Natural killer cell (primary cell): ENCODE results near the gene OPN3. TPM values are rescaled to one million over a fixed set of nuclear protein-coding genes. Genes with fewer than 3 reads are reported as not detected.

Source experiments
- ATAC-seq, 3 donors: fragments of 150-1000 bp in 2 of 3; fragments of 200-7000 bp in 1 of 3; cut with Tn5 transposase; 1 replicate in 1 of 3; 2 replicates in 2 of 3; pipeline ENCODE4 v1.10.0; 2021; ENCODE audit warnings: mild to moderate bottlenecking in 2 of 3, moderate library complexity in 2 of 3
- DNase-seq, 2 donors: peaks; one replicate each; pipeline versions ENCODE4 v3.0.0 to v3.0.0-alpha.2; 2013 to 2021; ENCODE audit warnings: mixed read lengths in 1 of 2
- H3K27ac ChIP-seq: one replicate; pipeline ENCODE4 v1.5.1; 2013; ENCODE audit warnings: mild to moderate bottlenecking, low read length
- H3K27me3 ChIP-seq: one replicate; pipeline ENCODE4 v1.6.1; 2013; ENCODE audit warnings: low read length; ENCODE audit not compliant: control insufficient read depth, insufficient read depth
- H3K36me3 ChIP-seq: one replicate; pipeline ENCODE4 v1.6.1; 2013; ENCODE audit warnings: low read length; ENCODE audit not compliant: control insufficient read depth, insufficient read depth
- H3K4me1 ChIP-seq: one replicate; pipeline ENCODE4 v1.6.1; 2013; ENCODE audit warnings: low read length; ENCODE audit not compliant: control insufficient read depth, insufficient read depth
- H3K4me3 ChIP-seq: one replicate; pipeline ENCODE4 v1.5.1; 2013; ENCODE audit warnings: low read length
- H3K9me3 ChIP-seq: one replicate; pipeline ENCODE4 v1.6.1; 2013; ENCODE audit warnings: low read length; ENCODE audit not compliant: control insufficient read depth, insufficient read depth
- H3K27ac Mint-ChIP-seq, 2 donors: one replicate each; pipeline ENCODE4 v1.8.0; 2022; ENCODE audit warnings: mild to moderate bottlenecking in 2 of 2, mixed read lengths in 2 of 2, moderate library complexity in 1 of 2
- H3K27me3 Mint-ChIP-seq, 2 donors: one replicate each; pipeline ENCODE4 v1.8.0; 2022; ENCODE audit warnings: low read depth in 2 of 2, mixed read lengths in 2 of 2
- H3K36me3 Mint-ChIP-seq: one replicate; pipeline ENCODE4 v1.8.0; 2022; ENCODE audit warnings: mixed read lengths
- H3K4me1 Mint-ChIP-seq, 2 donors: one replicate each; pipeline ENCODE4 v1.8.0; 2022; ENCODE audit warnings: mixed read lengths in 2 of 2
- H3K4me3 Mint-ChIP-seq: one replicate; pipeline ENCODE4 v1.8.0; 2022; ENCODE audit warnings: mild to moderate bottlenecking, moderate library complexity, mixed read lengths
- H3K9me3 Mint-ChIP-seq, 2 donors: one replicate each; pipeline ENCODE4 v1.8.0; 2022; ENCODE audit warnings: mixed read lengths in 2 of 2
- WGBS: methylation state at CpG from one replicate; pipeline ENCODE4 v1.1.7; 2013; ENCODE audit warnings: missing lambda C conversion rate; ENCODE audit not compliant: insufficient coverage; 5-methylcytosine and 5-hydroxymethylcytosine counted together
- intact Hi-C: fragments of 100-400 bp; cut with micrococcal nuclease; formaldehyde crosslinking; loops from one replicate; pipeline ENCODE4 v1.14.2; 2022
- total RNA-seq, 4 donors: library from RNA; stranded (reverse); fragments of 120-200 nt in 1 of 4; gene quantifications; one replicate each; pipeline versions ENCODE4 v1.2.3 to v1.2.4, GENCODE V29; 2013 to 2022
- TF ChIP-seq, protein P1 (sequence below): fragments of 200-600 bp; IDR thresholded peaks from one replicate; pipeline ENCODE4 v1.8.0; 2022; ENCODE audit warnings: antibody characterized with exemption

Gene OPN3
- total RNA-seq, 3 donors from 2014 or later (not counting 1 experiment from before 2014, with no cell fraction given) = 3.9 to 5.1 (median 4.1) TPM

- intact Hi-C loops = no loop called here
- Mint-ChIP-seq H3K9me3 (no peaks in the 10 kb centered on the region), H3K36me3 (no peaks in the 10 kb centered on the region)
These were observed 8.0 kb upstream of the OPN3 start for GRCh38 chr1:241648159-241648558.

DNA sequence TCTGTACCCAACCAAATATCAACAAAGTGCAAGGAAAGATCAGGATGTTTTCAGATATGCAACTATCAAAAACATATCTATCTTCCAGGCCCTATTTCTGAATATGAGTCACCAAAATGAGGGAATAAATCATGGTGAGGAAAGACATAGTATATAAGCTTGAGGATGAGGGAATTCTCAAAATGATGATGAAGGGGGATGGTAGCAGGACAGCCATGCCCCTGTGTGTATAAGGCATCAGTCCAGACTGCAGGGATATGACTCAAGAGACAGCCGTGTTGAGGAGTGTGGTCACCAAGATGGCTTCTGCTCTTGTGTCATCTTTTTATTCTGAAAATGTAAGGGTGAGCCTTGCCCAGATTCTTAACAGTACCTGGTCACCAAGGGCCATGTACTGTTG is 7.5 kb upstream of the OPN3 start:
- Mint-ChIP-seq H3K36me3 (no peaks in the 10 kb centered on the region), H3K4me1 (no peaks in the 10 kb centered on the region), H3K27ac (no peak overlapping the region), H3K4me3 (no peak overlapping the region), H3K9me3 (no peaks in the 10 kb centered on the region), H3K27me3 (peaks cover 13 to 15% of the 10 kb centered on the region in 2 donors)
- H3K36me3 ChIP-seq = no peaks in the 10 kb centered on the region
- H3K27ac ChIP-seq = no peak overlapping the region
- H3K4me3 ChIP-seq = no peak overlapping the region
- H3K4me1 ChIP-seq = no peaks in the 10 kb centered on the region
- no peak for ATAC-seq
- no peaks in the 10 kb centered on the region for H3K27me3 ChIP-seq
- intact Hi-C loops = no loop called here
- no peaks in the 10 kb centered on the region for H3K9me3 ChIP-seq
- TF ChIP-seq, protein P1, sequence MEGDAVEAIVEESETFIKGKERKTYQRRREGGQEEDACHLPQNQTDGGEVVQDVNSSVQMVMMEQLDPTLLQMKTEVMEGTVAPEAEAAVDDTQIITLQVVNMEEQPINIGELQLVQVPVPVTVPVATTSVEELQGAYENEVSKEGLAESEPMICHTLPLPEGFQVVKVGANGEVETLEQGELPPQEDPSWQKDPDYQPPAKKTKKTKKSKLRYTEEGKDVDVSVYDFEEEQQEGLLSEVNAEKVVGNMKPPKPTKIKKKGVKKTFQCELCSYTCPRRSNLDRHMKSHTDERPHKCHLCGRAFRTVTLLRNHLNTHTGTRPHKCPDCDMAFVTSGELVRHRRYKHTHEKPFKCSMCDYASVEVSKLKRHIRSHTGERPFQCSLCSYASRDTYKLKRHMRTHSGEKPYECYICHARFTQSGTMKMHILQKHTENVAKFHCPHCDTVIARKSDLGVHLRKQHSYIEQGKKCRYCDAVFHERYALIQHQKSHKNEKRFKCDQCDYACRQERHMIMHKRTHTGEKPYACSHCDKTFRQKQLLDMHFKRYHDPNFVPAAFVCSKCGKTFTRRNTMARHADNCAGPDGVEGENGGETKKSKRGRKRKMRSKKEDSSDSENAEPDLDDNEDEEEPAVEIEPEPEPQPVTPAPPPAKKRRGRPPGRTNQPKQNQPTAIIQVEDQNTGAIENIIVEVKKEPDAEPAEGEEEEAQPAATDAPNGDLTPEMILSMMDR = no peak
- no peak for DNase-seq
- WGBS = 81% methylated on average over 1 of the region's 1 CpG

More at GRCh38 chr1:241648159-241648558, 8.0 kb upstream of the OPN3 start:
- Mint-ChIP-seq H3K27me3 (peaks cover 13 to 19% of the 10 kb centered on the region in 2 donors), H3K27ac (no peak overlapping the region), H3K4me1 (no peaks in the 10 kb centered on the region), H3K4me3 (no peak overlapping the region)
- Histone ChIP-seq H3K27me3 (no peaks in the 10 kb centered on the region), H3K36me3 (no peaks in the 10 kb centered on the region), H3K4me3 (no peak overlapping the region), H3K9me3 (no peaks in the 10 kb centered on the region), H3K4me1 (no peaks in the 10 kb centered on the region), H3K27ac (no peak overlapping the region)
- TF ChIP-seq, protein P1 = no peak
- DNase-seq (no peak), ATAC-seq (no peak)
- 94% methylated on average over 1 of the region's 1 CpG for WGBS

- H3K4me3 ChIP-seq = no peak overlapping the region
- no peaks in the 10 kb centered on the region for H3K4me1 Mint-ChIP-seq
- ATAC-seq (no peak), DNase-seq (no peak)
- peaks cover 10 to 13% of the 10 kb centered on the region in 2 donors for H3K27me3 Mint-ChIP-seq
- no peaks in the 10 kb centered on the region for H3K36me3 Mint-ChIP-seq
- no peak overlapping the region for H3K4me3 Mint-ChIP-seq
- no peaks in the 10 kb centered on the region for H3K4me1 ChIP-seq
- H3K27ac ChIP-seq = no peak overlapping the region
- no peak overlapping the region for H3K27ac Mint-ChIP-seq
- TF ChIP-seq, protein P1 = no peak
- H3K27me3 ChIP-seq = no peaks in the 10 kb centered on the region
- H3K36me3 ChIP-seq = no peaks in the 10 kb centered on the region
- H3K9me3 ChIP-seq = no peaks in the 10 kb centered on the region
- no peaks in the 10 kb centered on the region for H3K9me3 Mint-ChIP-seq
- WGBS = 93% methylated on average over 7 of the region's 7 CpGs
- intact Hi-C loops = no loop called here
These were observed 6.0 kb upstream of the OPN3 start for GRCh38 chr1:241646201-241646600.

GRCh38 chr1:241645199-241645598 is 5.0 kb upstream of the OPN3 start:
- no peaks in the 10 kb centered on the region for H3K9me3 Mint-ChIP-seq
- TF ChIP-seq, protein P1 = no peak

More at GRCh38 chr1:241645199-241645598, 5.0 kb upstream of the OPN3 start:
- Histone ChIP-seq H3K27me3 (no peaks in the 10 kb centered on the region), H3K9me3 (no peaks in the 10 kb centered on the region), H3K36me3 (no peaks in the 10 kb centered on the region), H3K4me3 (no peak overlapping the region), H3K4me1 (peaks cover 5% of the 10 kb centered on the region), H3K27ac (no peak overlapping the region)
- Mint-ChIP-seq H3K36me3 (no peaks in the 10 kb centered on the region), H3K4me3 (no peak overlapping the region), H3K27ac (no peak overlapping the region), H3K4me1 (peaks cover 0 to 9% of the 10 kb centered on the region in 2 donors), H3K27me3 (peaks cover 2 to 7% of the 10 kb centered on the region in 2 donors)
- DNase-seq = no peak
- ATAC-seq = no peak
- intact Hi-C loops = no loop called here
- 100% methylated on average over 2 of the region's 4 CpGs for WGBS
